GM19099 (cell line): ENCODE results near the gene CCDC47.

Source experiments
- POLR2A ChIP-seq: IDR thresholded peaks from 3 replicates; pipeline ENCODE4 v1.6.1; 2011; ENCODE audit warnings: low read depth; ENCODE audit not compliant: insufficient read length; ENCODE audit errors: extremely low read depth

The CCDC47 gene

GRCh38 chr17:63698381-63698885 is 75.0 kb downstream of the CCDC47 start:
- TF ChIP-seq POLR2A: no peak

- TF ChIP-seq POLR2A: peak; percentile 58
Observed at GRCh38 chr17:63697341-63698286, 75.8 kb downstream of the CCDC47 start.

- TF ChIP-seq POLR2A: no peak
Observed at GRCh38 chr17:63696381-63696961, 76.9 kb downstream of the CCDC47 start.

DNA sequence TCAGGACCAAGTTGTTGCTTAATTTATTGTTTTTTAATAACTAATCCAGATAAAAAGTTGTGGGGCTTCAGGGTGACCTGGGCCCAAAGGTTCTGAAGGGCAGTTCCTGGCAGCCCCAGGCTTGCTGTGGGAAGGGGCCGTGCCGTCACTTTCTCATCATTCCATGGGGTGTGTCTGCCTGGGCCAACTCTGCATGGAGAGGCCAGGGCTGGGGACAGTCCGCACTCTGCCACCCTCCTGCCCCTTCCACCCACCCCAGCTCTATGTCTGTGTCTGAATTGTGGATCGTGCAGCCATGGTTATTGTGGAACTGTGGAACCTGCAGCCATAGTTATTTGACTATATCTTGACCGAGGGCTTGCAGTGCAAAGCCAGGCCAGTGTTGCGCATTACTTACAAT is 77.5 kb downstream of the CCDC47 start:
- no peak for TF ChIP-seq POLR2A
